Measurements from ENCODE around the gene ANGPT4. TPM values are rescaled to one million over a fixed set of nuclear protein-coding genes. Genes with fewer than 3 reads are reported as not detected.

The ANGPT4 gene
- total and polyA plus RNA-seq, 10 of the 15 experiments (the other 5 are each of a cell fraction or from before 2014, with no cell fraction given) = 0.01 to 0.16 TPM; not detected in 8

- no peak for TF ChIP-seq CUX1 (IDR thresholded peaks at IDR 0.05; ENCODE audit: insufficient replicate concordance, low read depth, low read length)
- no peak for TF ChIP-seq IKZF2 (IDR thresholded peaks at IDR 0.05)
- no peak for TF ChIP-seq SMAD1 (IDR thresholded peaks at IDR 0.05; ENCODE audit: low read depth, partially characterized antibody)
- no peak for TF ChIP-seq DPF2 (IDR thresholded peaks at IDR 0.05)
- no peak for TF ChIP-seq POLR2AphosphoS2 (IDR thresholded peaks at IDR 0.05; ENCODE audit: low read depth, low read length)
- no peak for TF ChIP-seq KAT2A (conservative IDR thresholded peaks at IDR 0.05; ENCODE audit: control insufficient read depth, low read depth, low read length)
- TF ChIP-seq BHLHE40 (IDR thresholded peaks at IDR 0.05; ENCODE audit: borderline replicate concordance in 1 of 2, low read depth in 2 of 2, low read length in 1 of 2) = no peak
- no peak for TF ChIP-seq BMI1 (IDR thresholded peaks at IDR 0.05; ENCODE audit: borderline replicate concordance)
- TF ChIP-seq MTA2 (IDR thresholded peaks at IDR 0.05; ENCODE audit: low read depth) = no peak
- no peak for TF ChIP-seq ZNF592 (IDR thresholded peaks at IDR 0.05)
These were observed 41.4 kb upstream of the ANGPT4 start (continued) for GRCh38 chr20:957544-957943.
